ENCODE data around the gene KASH5.

DNA sequence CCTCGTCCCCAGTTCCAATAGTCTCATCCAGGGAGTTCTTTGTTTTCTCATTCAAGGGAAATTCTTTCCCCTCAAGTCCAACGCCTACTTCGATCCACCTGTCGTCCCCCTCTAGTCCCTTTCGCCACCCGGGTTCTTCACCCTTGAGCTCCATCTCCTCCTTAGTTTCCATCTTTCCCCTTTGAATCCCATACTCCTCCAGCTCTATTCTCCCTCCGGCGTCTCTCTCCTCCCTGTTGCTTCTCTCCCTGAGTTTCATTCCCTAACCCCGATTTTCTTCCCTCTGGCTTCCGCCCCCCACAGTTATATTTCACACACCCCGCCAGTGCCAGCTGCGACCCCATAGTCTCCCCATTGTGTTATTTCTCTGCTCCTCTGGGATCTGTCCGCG, 53.9 kb downstream of the KASH5 start:
- TF ChIP-seq, protein P1, sequence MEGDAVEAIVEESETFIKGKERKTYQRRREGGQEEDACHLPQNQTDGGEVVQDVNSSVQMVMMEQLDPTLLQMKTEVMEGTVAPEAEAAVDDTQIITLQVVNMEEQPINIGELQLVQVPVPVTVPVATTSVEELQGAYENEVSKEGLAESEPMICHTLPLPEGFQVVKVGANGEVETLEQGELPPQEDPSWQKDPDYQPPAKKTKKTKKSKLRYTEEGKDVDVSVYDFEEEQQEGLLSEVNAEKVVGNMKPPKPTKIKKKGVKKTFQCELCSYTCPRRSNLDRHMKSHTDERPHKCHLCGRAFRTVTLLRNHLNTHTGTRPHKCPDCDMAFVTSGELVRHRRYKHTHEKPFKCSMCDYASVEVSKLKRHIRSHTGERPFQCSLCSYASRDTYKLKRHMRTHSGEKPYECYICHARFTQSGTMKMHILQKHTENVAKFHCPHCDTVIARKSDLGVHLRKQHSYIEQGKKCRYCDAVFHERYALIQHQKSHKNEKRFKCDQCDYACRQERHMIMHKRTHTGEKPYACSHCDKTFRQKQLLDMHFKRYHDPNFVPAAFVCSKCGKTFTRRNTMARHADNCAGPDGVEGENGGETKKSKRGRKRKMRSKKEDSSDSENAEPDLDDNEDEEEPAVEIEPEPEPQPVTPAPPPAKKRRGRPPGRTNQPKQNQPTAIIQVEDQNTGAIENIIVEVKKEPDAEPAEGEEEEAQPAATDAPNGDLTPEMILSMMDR (IDR thresholded peaks at IDR 0.05; ENCODE audit: low read length): no peak
- no peak for TF ChIP-seq EZH2 (IDR thresholded peaks at IDR 0.05; ENCODE audit: borderline replicate concordance, low read length)
